Activated CD8-positive, alpha-beta memory T cell treated with anti-CD3 and anti-CD28 coated beads, Interleukin-2, amount 10 ng/mL, durations not matched to agents 7 days and 5 days (primary cell): ENCODE results near the gene FCAR. TPM values are rescaled to one million over a fixed set of nuclear protein-coding genes. Genes with fewer than 3 reads are reported as not detected.
A peak's percentile ranks its signal among the peaks of the same experiment; 100 is the strongest.
"Not testable (repeated sequence)": the region's sequence is repeated elsewhere in the genome, so short reads cannot be mapped to it uniquely, and the experiment has no call there.

Source experiments
- ATAC-seq: fragments of 150-1000 bp; cut with Tn5 transposase; one replicate; pipeline ENCODE4 v1.10.0; 2021; ENCODE audit warnings: moderate library complexity
- CTCF ChIA-PET: fragments of 350-600 bp; sonication (Branson Sonifier 250); formaldehyde crosslinking; loops from one replicate; lab custom pipeline; 2021; ENCODE audit warnings: antibody characterized with exemption; lab: Charles Lee
- DNase-seq: peaks from one replicate; pipeline ENCODE4 v3.0.0-alpha.2; 2020
- H3K27ac Mint-ChIP-seq: one replicate; pipeline ENCODE4 v1.8.0; 2021; ENCODE audit warnings: mild to moderate bottlenecking, mixed read lengths
- H3K27me3 Mint-ChIP-seq: one replicate; pipeline ENCODE4 v1.8.0; 2021; ENCODE audit warnings: mixed read lengths
- H3K36me3 Mint-ChIP-seq: one replicate; pipeline ENCODE4 v1.8.0; 2021; ENCODE audit warnings: mild to moderate bottlenecking, mixed read lengths
- H3K4me1 Mint-ChIP-seq: one replicate; pipeline ENCODE4 v1.8.0; 2021; ENCODE audit warnings: mixed read lengths
- H3K4me3 Mint-ChIP-seq: one replicate; pipeline ENCODE4 v1.8.0; 2021; ENCODE audit warnings: mild to moderate bottlenecking, moderate library complexity, mixed read lengths
- H3K9me3 Mint-ChIP-seq: one replicate; pipeline ENCODE4 v1.8.0; 2022; ENCODE audit warnings: low read depth, mixed read lengths
- total RNA-seq, 2 experiments: library from RNA; stranded (reverse); gene quantifications; one replicate each; pipeline ENCODE4 v1.2.3, GENCODE V29; 2021

The FCAR gene
- total RNA-seq, 2 experiments from 2014 or later, result not detected

GRCh38 chr19:54863459-54863858 is 10.6 kb upstream of the FCAR start:
- ATAC-seq, DNase-seq, H3K4me1 Mint-ChIP-seq, H3K27me3 Mint-ChIP-seq, H3K9me3 Mint-ChIP-seq, H3K27ac Mint-ChIP-seq, H3K36me3 Mint-ChIP-seq, H3K4me3 Mint-ChIP-seq, CTCF ChIA-PET: not testable (repeated sequence)

- H3K36me3 Mint-ChIP-seq, result no peaks in the 10 kb centered on the region
- CTCF ChIA-PET, result no interaction called here
- no peak for DNase-seq
- H3K27ac Mint-ChIP-seq, result no peak overlapping the region
- ATAC-seq, result no peak
- peaks cover 8% of the 10 kb centered on the region for H3K27me3 Mint-ChIP-seq
- H3K9me3 Mint-ChIP-seq, result peaks cover 2% of the 10 kb centered on the region
- H3K4me3 Mint-ChIP-seq, result no peak overlapping the region
- H3K4me1 Mint-ChIP-seq, result peaks cover 3% of the 10 kb centered on the region
Observed at GRCh38 chr19:54871696-54872095, 2.3 kb upstream of the FCAR start.

- H3K27me3 Mint-ChIP-seq, result peaks cover 20% of the 10 kb centered on the region
- CTCF ChIA-PET, result no interaction called here
- no peak overlapping the region for H3K27ac Mint-ChIP-seq
Observed at GRCh38 chr19:54875506-54875905, 1.5 kb downstream of the FCAR start.

GRCh38 chr19:54877471-54877870 is 3.4 kb downstream of the FCAR start:
- no peak overlapping the region for H3K27ac Mint-ChIP-seq
- no peak overlapping the region for H3K4me3 Mint-ChIP-seq
- no peaks in the 10 kb centered on the region for H3K9me3 Mint-ChIP-seq
- DNase-seq (no peak), ATAC-seq (no peak)
- H3K36me3 Mint-ChIP-seq, result no peaks in the 10 kb centered on the region
- H3K27me3 Mint-ChIP-seq, result peaks cover 24% of the 10 kb centered on the region
- peaks cover 6% of the 10 kb centered on the region for H3K4me1 Mint-ChIP-seq
- CTCF ChIA-PET, result no interaction called here

More at GRCh38 chr19:54875506-54875905, 1.5 kb downstream of the FCAR start:
- peaks cover 3% of the 10 kb centered on the region for H3K4me1 Mint-ChIP-seq
- DNase-seq (no peak), ATAC-seq (no peak)
- no peaks in the 10 kb centered on the region for H3K36me3 Mint-ChIP-seq
- H3K4me3 Mint-ChIP-seq, result no peak overlapping the region
- H3K9me3 Mint-ChIP-seq, result no peaks in the 10 kb centered on the region

- ATAC-seq (no peak), DNase-seq (no peak)
- no peak overlapping the region for H3K4me3 Mint-ChIP-seq
- H3K27ac Mint-ChIP-seq, result no peak overlapping the region
- no peaks in the 10 kb centered on the region for H3K36me3 Mint-ChIP-seq
- peaks cover 12% of the 10 kb centered on the region for H3K4me1 Mint-ChIP-seq
- CTCF ChIA-PET, result interaction anchor here (0.9 to 2.4 kb wide), 16 partner anchors 9 to 622 kb away, joined by 3 to 13 read pairs (median 4); no protein-coding TSS in a partner anchor
- H3K27me3 Mint-ChIP-seq, result peaks cover 21% of the 10 kb centered on the region
- H3K9me3 Mint-ChIP-seq, result no peaks in the 10 kb centered on the region
Observed at GRCh38 chr19:54881884-54882283, 7.8 kb downstream of the FCAR start.

- ATAC-seq, result peak; percentile 82
- H3K27me3 Mint-ChIP-seq, result peaks cover 14% of the 10 kb centered on the region
- CTCF ChIA-PET, result interaction anchor here (1.6 to 2.0 kb wide), 3 partner anchors 10 to 250 kb away, joined by 3 to 13 read pairs (median 4); no protein-coding TSS in a partner anchor
- H3K4me3 Mint-ChIP-seq, result peak overlapping the region; percentile 54
- H3K4me1 Mint-ChIP-seq, result peaks cover 12% of the 10 kb centered on the region
- DNase-seq, result no peak
- no peaks in the 10 kb centered on the region for H3K9me3 Mint-ChIP-seq
- H3K36me3 Mint-ChIP-seq, result no peaks in the 10 kb centered on the region
- peak overlapping the region; percentile 88 for H3K27ac Mint-ChIP-seq
Observed at GRCh38 chr19:54882758-54883157, 8.7 kb downstream of the FCAR start.

GRCh38 chr19:54883228-54883627 is 9.2 kb downstream of the FCAR start:
- CTCF ChIA-PET, result interaction anchor here (1.6 kb wide), 1 partner anchor 209 kb away, joined by 4 read pairs; no protein-coding TSS in a partner anchor
- H3K9me3 Mint-ChIP-seq, result no peaks in the 10 kb centered on the region
- DNase-seq, result no peak
- peak overlapping the region; percentile 88 for H3K27ac Mint-ChIP-seq
- peaks cover 14% of the 10 kb centered on the region for H3K27me3 Mint-ChIP-seq
- peaks cover 12% of the 10 kb centered on the region for H3K4me1 Mint-ChIP-seq
- H3K4me3 Mint-ChIP-seq, result no peak overlapping the region
- ATAC-seq, result no peak
- H3K36me3 Mint-ChIP-seq, result no peaks in the 10 kb centered on the region

- no peaks in the 10 kb centered on the region for H3K9me3 Mint-ChIP-seq
- H3K4me3 Mint-ChIP-seq, result no peak overlapping the region
- DNase-seq (no peak), ATAC-seq (no peak)
- CTCF ChIA-PET, result no interaction called here
- no peak overlapping the region for H3K27ac Mint-ChIP-seq
- H3K4me1 Mint-ChIP-seq, result peaks cover 3% of the 10 kb centered on the region
- no peaks in the 10 kb centered on the region for H3K27me3 Mint-ChIP-seq
- no peaks in the 10 kb centered on the region for H3K36me3 Mint-ChIP-seq
Observed at GRCh38 chr19:54888239-54888638, 14.2 kb downstream of the FCAR start.

- DNase-seq, result no peak
- Mint-ChIP-seq H3K4me3 (no peak overlapping the region), H3K4me1 (no peaks in the 10 kb centered on the region), H3K9me3 (no peaks in the 10 kb centered on the region), H3K27me3 (no peaks in the 10 kb centered on the region), H3K27ac (no peak overlapping the region), H3K36me3 (no peaks in the 10 kb centered on the region)
- CTCF ChIA-PET, result interaction anchor here (0.7 kb wide), 1 partner anchor 142 kb away, joined by 4 read pairs; no protein-coding TSS in a partner anchor
- no peak for ATAC-seq
Observed at GRCh38 chr19:54889566-54889965, 15.5 kb downstream of the FCAR start.

- H3K4me1 Mint-ChIP-seq, result no peaks in the 10 kb centered on the region
- H3K9me3 Mint-ChIP-seq, result no peaks in the 10 kb centered on the region
Observed at GRCh38 chr19:54893406-54893805, 19.4 kb downstream of the FCAR start.

GRCh38 chr19:54894106-54894505 is 20.1 kb downstream of the FCAR start:
- H3K27me3 Mint-ChIP-seq, H3K4me3 Mint-ChIP-seq, CTCF ChIA-PET, H3K27ac Mint-ChIP-seq, ATAC-seq, DNase-seq, H3K9me3 Mint-ChIP-seq, H3K4me1 Mint-ChIP-seq, H3K36me3 Mint-ChIP-seq: not testable (repeated sequence)

More at GRCh38 chr19:54893406-54893805, 19.4 kb downstream of the FCAR start:
- no peak for DNase-seq
- CTCF ChIA-PET, result no interaction called here
- Mint-ChIP-seq H3K36me3 (no peaks in the 10 kb centered on the region), H3K27me3 (peaks cover 4% of the 10 kb centered on the region), H3K4me3 (no peak overlapping the region), H3K27ac (no peak overlapping the region)
- no peak for ATAC-seq

GRCh38 chr19:54896036-54896435 is 22.0 kb downstream of the FCAR start:
- Mint-ChIP-seq H3K9me3 (no peaks in the 10 kb centered on the region), H3K36me3 (no peaks in the 10 kb centered on the region), H3K4me1 (no peaks in the 10 kb centered on the region), H3K27ac (no peak overlapping the region), H3K4me3 (no peak overlapping the region), H3K27me3 (peaks cover 6% of the 10 kb centered on the region)
- CTCF ChIA-PET, result no interaction called here
- ATAC-seq (no peak), DNase-seq (no peak)

- H3K9me3 Mint-ChIP-seq, H3K27me3 Mint-ChIP-seq, H3K4me1 Mint-ChIP-seq, DNase-seq, ATAC-seq, H3K36me3 Mint-ChIP-seq, H3K27ac Mint-ChIP-seq, H3K4me3 Mint-ChIP-seq: not testable (repeated sequence)
- CTCF ChIA-PET, result interaction anchor here (0.8 kb wide), 1 partner anchor 17 kb away, joined by 4 read pairs; no protein-coding TSS in a partner anchor
Observed at GRCh38 chr19:54898685-54899084, 24.6 kb downstream of the FCAR start.

- H3K36me3 Mint-ChIP-seq, H3K4me1 Mint-ChIP-seq, H3K27me3 Mint-ChIP-seq, CTCF ChIA-PET, ATAC-seq, H3K4me3 Mint-ChIP-seq, DNase-seq, H3K9me3 Mint-ChIP-seq, H3K27ac Mint-ChIP-seq: not testable (repeated sequence)
Observed at GRCh38 chr19:54899646-54900045, 25.6 kb downstream of the FCAR start.
